Activated CD4-positive, CD25-positive, alpha-beta regulatory T cell treated with anti-CD3 and anti-CD28 coated beads, Interleukin-2, amount 50 U/mL, for 16 hours (primary cell): ENCODE data around the gene EHD4.

Experiments used
- DNase-seq: peaks from one replicate; pipeline ENCODE4 v3.0.0-alpha.2; 2020; ENCODE audit warnings: low read depth, low spot score

Gene EHD4

GRCh38 chr15:41936649-41937567, 35.4 kb downstream of the EHD4 start:
- peak; percentile 61 for DNase-seq

DNA sequence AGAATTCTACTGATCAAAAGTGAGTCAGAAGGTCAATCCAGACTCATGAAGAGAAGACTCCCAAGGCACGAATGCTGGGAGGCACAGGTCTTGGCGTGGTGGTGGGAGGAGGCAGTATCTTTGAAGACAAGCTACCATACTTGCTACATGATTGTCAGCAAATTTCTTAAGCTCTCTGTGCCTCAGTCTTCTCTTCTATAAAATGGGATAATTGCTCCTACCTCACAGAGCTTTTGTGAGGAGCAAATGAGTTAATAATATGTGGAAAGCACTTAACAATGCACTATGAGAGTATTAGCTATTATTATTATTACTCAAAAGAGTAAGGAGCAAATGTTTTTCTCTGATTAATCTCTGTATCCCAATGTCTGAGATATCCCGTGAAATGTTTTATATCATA, 36.2 kb downstream of the EHD4 start:
- DNase-seq, result no peak

- DNase-seq, result no peak
Observed at GRCh38 chr15:41935566-41936020, 36.8 kb downstream of the EHD4 start.

DNA sequence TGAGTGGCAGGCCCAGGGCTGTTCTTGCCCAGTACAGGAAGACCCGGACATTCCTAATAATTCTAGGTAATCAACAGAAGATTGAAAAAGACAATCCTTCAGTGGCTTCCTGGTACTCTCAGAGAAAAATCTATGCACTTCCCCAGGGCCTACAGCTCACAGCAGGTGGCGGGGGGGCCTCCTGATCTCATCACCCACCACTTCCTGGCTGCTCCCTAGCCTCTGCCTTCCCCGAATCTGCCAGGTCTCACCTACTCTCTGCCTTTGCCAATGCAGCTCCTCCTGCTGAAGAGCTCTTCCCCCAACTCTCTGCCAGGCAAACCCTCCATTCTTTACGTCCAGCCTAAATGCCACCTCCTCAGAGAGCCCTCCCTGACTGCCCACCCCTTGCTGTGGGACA, 37.5 kb downstream of the EHD4 start:
- DNase-seq, result peak; percentile 61

GRCh38 chr15:41933771-41934170, 38.6 kb downstream of the EHD4 start:
- no peak for DNase-seq

DNA sequence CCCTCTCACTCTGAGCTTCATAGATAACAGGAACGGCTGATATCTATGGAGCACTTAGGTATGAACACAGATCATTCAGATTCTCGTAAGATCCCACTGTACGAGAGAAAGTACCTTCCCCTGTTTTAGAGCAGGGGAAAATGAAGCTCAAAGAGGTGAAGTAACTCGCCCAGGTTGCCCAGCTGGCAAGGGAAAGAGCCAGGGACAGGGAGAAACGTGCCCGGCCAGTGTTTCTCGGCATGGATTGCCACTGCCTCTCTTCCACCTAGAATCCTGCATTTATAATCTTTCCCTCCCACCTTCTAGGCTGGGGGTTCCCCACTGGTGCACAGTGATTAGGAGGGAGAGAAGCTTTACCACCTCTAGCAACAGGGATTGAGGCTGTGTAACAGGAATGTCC, 39.0 kb downstream of the EHD4 start:
- no peak for DNase-seq

GRCh38 chr15:41932511-41933289, 39.7 kb downstream of the EHD4 start:
- DNase-seq, result no peak

GRCh38 chr15:41932101-41932500, 40.3 kb downstream of the EHD4 start:
- DNase-seq, result no peak

DNA sequence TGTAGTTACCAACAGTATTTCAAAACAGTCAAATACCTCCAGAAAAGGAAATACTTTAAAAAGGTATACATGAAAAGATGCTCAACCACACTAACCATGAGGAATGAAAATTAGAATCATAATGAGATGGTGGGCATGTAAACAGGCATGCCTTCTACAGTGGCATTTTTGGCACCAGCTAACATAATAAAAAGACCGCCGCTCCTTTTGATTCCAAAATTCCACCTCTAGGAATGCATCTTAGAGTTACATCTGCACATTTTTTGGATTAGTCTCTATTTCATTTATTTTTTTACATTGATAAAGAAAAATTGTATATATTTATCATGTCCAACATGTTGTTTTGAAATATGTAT, 41.5 kb downstream of the EHD4 start:
- no peak for DNase-seq

DNA sequence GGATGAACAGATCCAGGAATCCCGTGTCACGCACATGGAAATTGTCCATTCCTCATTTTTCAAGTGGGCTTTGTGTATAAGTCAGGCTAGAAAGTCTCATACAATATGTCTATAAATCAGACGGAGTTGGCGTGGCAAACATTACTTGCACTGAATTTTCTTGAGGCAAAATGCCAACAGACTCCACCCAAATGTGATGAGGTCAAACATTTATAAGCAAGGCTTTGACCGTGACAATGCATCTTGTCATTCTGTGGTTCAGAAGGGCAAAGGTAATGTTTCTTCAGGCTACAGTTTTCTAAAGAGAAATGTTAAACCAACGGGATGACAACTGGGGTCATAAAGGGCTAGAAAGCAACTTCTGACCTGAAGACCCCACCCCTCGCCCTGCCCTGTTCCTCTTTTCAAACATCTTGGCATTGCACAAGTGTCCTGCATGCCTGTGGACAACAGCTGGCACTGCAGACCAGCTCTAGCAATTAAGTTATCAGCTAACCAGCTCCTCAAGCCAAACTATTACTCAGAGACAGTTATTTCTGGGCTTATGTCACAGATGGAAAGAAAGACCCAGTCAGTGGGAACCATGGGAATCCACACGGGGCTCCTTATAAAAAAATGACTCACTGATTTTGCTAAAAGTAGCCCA, 42.0 kb downstream of the EHD4 start:
- no peak for DNase-seq

DNA sequence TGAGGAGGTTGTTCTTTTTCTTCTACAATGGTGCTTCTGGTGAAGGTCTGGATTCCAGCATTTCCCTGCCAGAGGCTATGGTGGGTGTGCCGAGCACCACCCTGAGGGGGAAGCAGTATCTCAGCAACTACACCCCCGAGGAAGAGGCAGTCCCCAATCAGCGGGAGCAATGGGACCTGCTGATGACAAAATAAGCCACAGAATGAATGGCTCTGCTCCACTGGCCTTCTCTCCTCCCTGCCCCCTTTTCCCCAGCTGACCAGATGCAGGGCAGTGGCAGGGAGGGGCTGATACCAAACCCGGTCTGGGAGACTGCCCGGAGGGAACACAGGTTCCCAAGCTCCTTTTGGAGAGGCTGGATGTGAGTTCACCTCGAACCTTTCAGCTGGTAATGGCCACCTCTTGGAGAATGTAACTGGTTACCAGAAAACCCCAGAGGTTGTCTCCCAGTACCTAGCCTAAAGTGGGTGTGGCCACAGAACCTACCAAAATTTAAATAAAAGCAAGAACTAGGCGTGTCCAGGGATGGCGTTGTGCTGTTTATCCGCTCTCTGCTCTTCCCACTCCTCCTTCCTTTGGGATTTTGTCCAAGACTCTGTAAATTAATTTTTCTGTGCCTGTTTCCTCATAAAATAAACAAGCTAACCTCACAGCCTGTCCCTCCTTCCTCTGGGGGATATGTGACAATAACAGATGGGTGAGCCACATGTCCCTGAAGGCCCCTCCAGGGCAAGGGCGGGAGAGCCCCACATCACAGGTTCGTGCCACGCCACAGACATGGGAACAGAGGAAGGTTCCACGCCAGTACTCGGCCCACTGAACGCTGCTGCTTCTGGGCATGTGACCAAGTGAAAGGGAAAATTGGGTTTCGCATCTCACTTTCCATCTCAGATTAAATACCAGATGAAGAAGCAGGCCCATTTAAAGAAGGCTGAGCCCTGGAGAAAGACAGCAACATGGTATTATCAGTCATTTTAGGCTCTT, 43.4 kb downstream of the EHD4 start:
- no peak for DNase-seq

DNA sequence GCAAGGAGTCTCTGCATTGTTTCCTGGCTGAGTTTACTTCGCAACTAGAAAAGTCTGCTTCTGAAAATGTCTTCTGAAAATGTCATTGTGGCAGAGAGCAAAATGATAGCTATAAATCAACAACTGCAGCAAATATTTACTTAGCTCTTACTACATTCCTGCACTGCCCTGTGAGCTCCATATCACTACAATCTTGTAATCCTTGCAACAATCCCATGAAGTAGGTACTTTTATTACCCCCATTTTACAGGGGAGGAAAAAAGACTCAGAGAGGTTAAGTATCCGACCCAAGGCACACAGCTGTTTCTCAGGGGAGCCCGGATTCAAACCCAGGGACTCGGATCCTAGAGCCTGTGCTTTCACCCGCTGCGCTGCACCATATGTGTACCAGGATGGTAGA, 44.3 kb downstream of the EHD4 start:
- DNase-seq, result no peak

- no peak for DNase-seq
Observed at GRCh38 chr15:41927536-41927935, 44.8 kb downstream of the EHD4 start.

- DNase-seq, result no peak
Observed at GRCh38 chr15:41926185-41927056, 45.9 kb downstream of the EHD4 start.

DNA sequence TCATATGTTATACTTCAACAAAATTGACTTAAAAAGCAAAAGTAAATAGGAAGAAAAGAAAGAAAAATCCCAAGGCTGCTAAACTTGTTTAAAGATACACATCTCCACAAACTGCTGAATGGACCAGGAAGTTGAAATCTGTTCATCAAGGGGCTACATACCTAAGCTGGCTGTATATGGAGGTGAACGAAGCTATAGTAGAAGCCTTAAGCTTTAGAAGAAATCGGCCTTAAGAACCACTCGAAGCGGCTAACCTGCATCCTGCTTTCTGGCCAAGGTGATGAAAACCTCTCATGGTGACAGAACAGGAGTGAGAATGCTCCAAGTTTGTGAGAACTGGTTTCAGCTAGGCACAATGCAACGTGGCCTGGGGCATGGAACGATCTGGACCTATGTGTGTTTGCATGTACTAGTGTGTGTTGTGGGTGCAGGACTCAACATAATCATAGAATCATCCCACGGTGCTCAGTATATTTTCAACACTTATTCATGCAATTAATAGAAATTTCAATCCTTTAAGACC, 47.2 kb downstream of the EHD4 start:
- no peak for DNase-seq

DNA sequence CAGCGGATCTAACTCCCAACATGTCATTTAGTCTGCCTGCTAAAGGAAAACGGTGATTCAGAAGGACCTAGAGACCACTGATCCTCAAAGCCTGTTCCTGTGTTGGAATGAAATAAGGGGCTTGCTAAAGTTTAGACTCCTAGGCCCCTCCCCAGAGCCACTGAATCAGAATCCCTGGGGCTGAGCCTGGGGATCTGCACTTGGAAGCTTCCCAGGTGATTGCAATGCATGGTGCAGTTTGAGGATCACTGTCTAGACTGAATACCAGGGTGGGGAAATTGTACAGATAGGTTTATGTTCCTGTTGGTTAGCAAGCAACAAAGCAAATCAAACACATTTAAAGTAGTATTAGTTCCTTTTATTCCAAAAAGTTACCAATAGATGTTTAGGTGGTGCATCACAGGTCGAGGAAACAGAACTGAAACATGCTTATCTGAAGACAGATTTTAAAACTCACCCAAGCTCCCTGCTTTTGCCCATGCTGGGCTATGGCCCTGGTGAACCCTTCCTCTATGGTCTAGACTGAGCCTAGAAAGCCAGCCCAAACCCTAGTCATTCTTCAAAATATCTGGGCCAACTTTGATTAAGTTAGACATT, 48.9 kb downstream of the EHD4 start:
- no peak for DNase-seq

GRCh38 chr15:41922353-41922752, 50.0 kb downstream of the EHD4 start:
- DNase-seq, result no peak

DNA sequence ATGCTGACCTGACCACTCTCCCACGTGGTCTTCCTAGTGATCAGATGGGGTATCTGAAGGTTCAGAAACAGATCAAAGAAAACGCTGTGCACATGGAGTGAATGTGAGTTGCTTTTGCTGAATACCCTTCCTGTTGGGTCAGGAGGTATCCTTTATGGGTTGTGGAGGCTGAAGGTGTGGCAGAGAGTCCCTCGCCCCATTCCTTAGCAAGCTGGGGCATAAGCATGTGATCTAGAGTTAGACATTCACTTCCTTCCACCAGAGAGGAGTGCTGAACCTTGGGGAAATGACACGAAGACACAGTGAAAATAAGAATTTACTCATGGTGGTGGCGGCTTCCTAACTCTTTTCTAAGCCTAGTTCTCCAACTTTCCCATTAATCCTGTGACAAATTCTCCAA, 50.7 kb downstream of the EHD4 start:
- DNase-seq, result no peak

DNA sequence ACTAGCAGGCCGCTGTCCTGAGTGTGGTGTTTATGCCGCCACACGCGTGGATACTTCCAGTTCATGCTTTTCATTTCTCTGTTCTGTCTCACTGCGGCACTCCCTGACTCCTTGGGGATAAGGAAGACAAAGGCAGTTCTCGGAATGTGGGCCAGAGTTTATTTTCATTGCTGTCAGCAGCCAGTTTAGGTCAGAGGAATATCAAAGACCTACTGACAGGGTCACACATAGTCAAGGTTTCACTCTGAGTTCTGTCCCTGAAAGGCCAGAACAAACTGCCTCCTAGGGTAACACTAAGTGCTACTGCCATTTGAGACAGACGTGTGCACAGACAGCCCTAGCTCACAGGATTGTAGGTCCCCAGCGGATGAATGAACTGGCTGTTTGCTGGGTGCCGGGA, 51.2 kb downstream of the EHD4 start:
- DNase-seq, result no peak
